H9 (cell line): ENCODE results near the gene SPDEF. TPM values are rescaled to one million over a fixed set of nuclear protein-coding genes. Genes with fewer than 3 reads are reported as not detected.

Experiments
- DNase-seq: peaks from one replicate; pipeline ENCODE4 v3.0.0-alpha.2; 2017
- H2AFZ ChIP-seq: one replicate; pipeline ENCODE4 v1.6.1; 2013; ENCODE audit warnings: mild to moderate bottlenecking, low read length, control low read depth, moderate library complexity
- H2AK5ac ChIP-seq: 2 replicates; pipeline ENCODE4 v1.6.1; 2013; ENCODE audit warnings: low read length, control low read depth, mixed read lengths; ENCODE audit not compliant: insufficient read length
- H2BK120ac ChIP-seq: one replicate; pipeline ENCODE4 v1.6.1; 2013; ENCODE audit warnings: low read depth, mild to moderate bottlenecking, low read length, control low read depth, inconsistent platforms; ENCODE audit not compliant: poor library complexity, severe bottlenecking
- H2BK12ac ChIP-seq: 2 replicates; pipeline ENCODE4 v1.6.1; 2013; ENCODE audit warnings: low read length, control low read depth, mixed read lengths, low read depth; ENCODE audit not compliant: insufficient read length
- H2BK15ac ChIP-seq: 2 replicates; pipeline ENCODE4 v1.6.1; 2013; ENCODE audit warnings: low read depth, low read length, control low read depth
- H2BK20ac ChIP-seq: one replicate; pipeline ENCODE4 v1.6.1; 2013; ENCODE audit warnings: low read depth, mild to moderate bottlenecking, low read length, control low read depth, inconsistent platforms; ENCODE audit not compliant: poor library complexity, severe bottlenecking
- H2BK5ac ChIP-seq: 2 replicates; pipeline ENCODE4 v1.6.1; 2013; ENCODE audit warnings: low read length, control low read depth, mixed read lengths; ENCODE audit not compliant: insufficient read length
- H3K14ac ChIP-seq: 2 replicates; pipeline ENCODE4 v1.6.1; 2013; ENCODE audit warnings: low read length, control low read depth; ENCODE audit not compliant: insufficient read depth
- H3K18ac ChIP-seq: 2 replicates; pipeline ENCODE4 v1.6.1; 2013; ENCODE audit warnings: low read depth, mild to moderate bottlenecking, mixed read lengths, low read length, control low read depth; ENCODE audit not compliant: insufficient read length
- H3K23ac ChIP-seq: 2 replicates; pipeline ENCODE4 v1.6.1; 2013; ENCODE audit warnings: low read length, control low read depth, mixed read lengths, low read depth; ENCODE audit not compliant: insufficient read length
- H3K23me2 ChIP-seq: 2 replicates; pipeline ENCODE4 v1.6.1; 2013; ENCODE audit warnings: low read depth, mild to moderate bottlenecking, mixed read lengths, low read length, control low read depth; ENCODE audit not compliant: insufficient read length, poor library complexity, severe bottlenecking
- H3K27ac ChIP-seq: 2 replicates; pipeline ENCODE4 v1.5.1; 2013; ENCODE audit warnings: low read length, control low read depth, mixed read lengths, low read depth; ENCODE audit not compliant: insufficient read length
- H3K27me3 ChIP-seq: 2 replicates; pipeline ENCODE4 v1.6.1; 2013; ENCODE audit warnings: low read length, control low read depth, inconsistent platforms; ENCODE audit not compliant: insufficient read depth
- H3K4ac ChIP-seq: 2 replicates; pipeline ENCODE4 v1.6.1; 2013; ENCODE audit warnings: low read depth, mild to moderate bottlenecking, control low read depth, inconsistent platforms, low read length, moderate library complexity
- H3K4me1 ChIP-seq: 2 replicates; pipeline ENCODE4 v1.6.1; 2013; ENCODE audit warnings: low read length, control low read depth, inconsistent platforms; ENCODE audit not compliant: insufficient read depth
- H3K4me2 ChIP-seq: 2 replicates; pipeline ENCODE4 v1.6.1; 2013; ENCODE audit warnings: low read length, control low read depth, mixed read lengths; ENCODE audit not compliant: insufficient read length, insufficient read depth
- H3K56ac ChIP-seq: 2 replicates; pipeline ENCODE4 v1.6.1; 2013; ENCODE audit warnings: low read depth, mild to moderate bottlenecking, mixed read lengths, low read length, control low read depth; ENCODE audit not compliant: insufficient read length
- H3K79me1 ChIP-seq: 2 replicates; pipeline ENCODE4 v1.6.1; 2013; ENCODE audit warnings: low read depth, mild to moderate bottlenecking, moderate library complexity, low read length, control low read depth, inconsistent platforms; ENCODE audit not compliant: insufficient read depth, poor library complexity, severe bottlenecking
- H3K79me2 ChIP-seq: 2 replicates; pipeline ENCODE4 v1.6.1; 2013; ENCODE audit warnings: low read length, control low read depth, inconsistent platforms; ENCODE audit not compliant: insufficient read depth
- H3K9ac ChIP-seq: 2 replicates; pipeline ENCODE4 v1.6.1; 2013; ENCODE audit warnings: low read length, control low read depth, mixed read lengths; ENCODE audit not compliant: insufficient read length; ENCODE audit errors: extremely low read depth
- H3K9me3 ChIP-seq: one replicate; pipeline ENCODE4 v1.6.1; 2013; ENCODE audit warnings: low read depth, low read length, inconsistent platforms; ENCODE audit not compliant: control insufficient read depth
- H3T11ph ChIP-seq: one replicate; pipeline ENCODE4 v1.6.1; 2013; ENCODE audit warnings: mild to moderate bottlenecking, low read length, control low read depth, inconsistent platforms
- H4K20me1 ChIP-seq: one replicate; pipeline ENCODE4 v1.6.1; 2013; ENCODE audit not compliant: control insufficient read depth, insufficient read length, insufficient read depth
- H4K5ac ChIP-seq: 2 replicates; pipeline ENCODE4 v1.6.1; 2013; ENCODE audit warnings: low read depth, mild to moderate bottlenecking, mixed read lengths, low read length, control low read depth; ENCODE audit not compliant: insufficient read length
- H4K8ac ChIP-seq: replicated peaks from 2 replicates; pipeline ENCODE4 v1.6.1; 2013; ENCODE audit warnings: low read length, control low read depth, mixed read lengths, low read depth; ENCODE audit not compliant: insufficient read length
- H4K91ac ChIP-seq: 2 replicates; pipeline ENCODE4 v1.6.1; 2013; ENCODE audit warnings: low read depth, mild to moderate bottlenecking, moderate library complexity, mixed read lengths, low read length, control low read depth; ENCODE audit not compliant: insufficient read length
- H3K27ac Mint-ChIP-seq, 3 experiments: 2 replicates in 2 of 3; 3 replicates in 1 of 3; pipeline ENCODE4 v1.8.0; 2020 to 2021; ENCODE audit warnings: mixed read lengths in 3 of 3, mild to moderate bottlenecking in 1 of 3, moderate library complexity in 1 of 3
- H3K27me3 Mint-ChIP-seq: 2 replicates; pipeline ENCODE4 v1.8.0; 2021; ENCODE audit warnings: low read depth, mild to moderate bottlenecking, moderate library complexity, mixed read lengths
- H3K36me3 Mint-ChIP-seq, 3 experiments: 2 replicates in 2 of 3; 3 replicates in 1 of 3; pipeline ENCODE4 v1.8.0; 2020 to 2021; ENCODE audit warnings: low read depth in 3 of 3, mixed read lengths in 3 of 3; ENCODE audit not compliant: insufficient read depth in 1 of 3
- H3K4me1 Mint-ChIP-seq, 2 experiments: 2 replicates each; pipeline ENCODE4 v1.8.0; 2020; ENCODE audit warnings: mixed read lengths in 2 of 2
- H3K4me3 Mint-ChIP-seq, 2 experiments: 2 replicates in 1 of 2; 3 replicates in 1 of 2; pipeline ENCODE4 v1.8.0; 2020 to 2021; ENCODE audit warnings: mild to moderate bottlenecking in 2 of 2, mixed read lengths in 2 of 2, moderate library complexity in 1 of 2
- H3K9me3 Mint-ChIP-seq, 2 experiments: 2 replicates in 1 of 2; 3 replicates in 1 of 2; pipeline ENCODE4 v1.8.0; 2020; ENCODE audit warnings: mild to moderate bottlenecking in 2 of 2, mixed read lengths in 2 of 2, moderate library complexity in 1 of 2
- WGBS: extraction: QIAGEN DNeasy Blood & Tissue Kit; methylation state at CpG from one replicate; pipeline ENCODE4 v1.1.7; 2013; ENCODE audit warnings: missing lambda C conversion rate, low lambda C conversion rate, mixed read lengths; ENCODE audit not compliant: insufficient read length; ENCODE audit errors: extremely low coverage; 5-methylcytosine and 5-hydroxymethylcytosine counted together
- total RNA-seq: library from RNA; stranded (reverse); gene quantifications from 2 replicates; pipeline ENCODE4 v1.2.1, GENCODE V29; 2021
- TF ChIP-seq, protein P1 (sequence below): fragments of 200-600 bp; sonication (generic); conservative IDR thresholded peaks from 3 replicates; pipeline ENCODE4 v1.8.0; 2021; ENCODE audit warnings: antibody characterized with exemption, mild to moderate bottlenecking

The SPDEF gene
- total RNA-seq, 1 experiment from 2014 or later: 0.15 TPM

DNA sequence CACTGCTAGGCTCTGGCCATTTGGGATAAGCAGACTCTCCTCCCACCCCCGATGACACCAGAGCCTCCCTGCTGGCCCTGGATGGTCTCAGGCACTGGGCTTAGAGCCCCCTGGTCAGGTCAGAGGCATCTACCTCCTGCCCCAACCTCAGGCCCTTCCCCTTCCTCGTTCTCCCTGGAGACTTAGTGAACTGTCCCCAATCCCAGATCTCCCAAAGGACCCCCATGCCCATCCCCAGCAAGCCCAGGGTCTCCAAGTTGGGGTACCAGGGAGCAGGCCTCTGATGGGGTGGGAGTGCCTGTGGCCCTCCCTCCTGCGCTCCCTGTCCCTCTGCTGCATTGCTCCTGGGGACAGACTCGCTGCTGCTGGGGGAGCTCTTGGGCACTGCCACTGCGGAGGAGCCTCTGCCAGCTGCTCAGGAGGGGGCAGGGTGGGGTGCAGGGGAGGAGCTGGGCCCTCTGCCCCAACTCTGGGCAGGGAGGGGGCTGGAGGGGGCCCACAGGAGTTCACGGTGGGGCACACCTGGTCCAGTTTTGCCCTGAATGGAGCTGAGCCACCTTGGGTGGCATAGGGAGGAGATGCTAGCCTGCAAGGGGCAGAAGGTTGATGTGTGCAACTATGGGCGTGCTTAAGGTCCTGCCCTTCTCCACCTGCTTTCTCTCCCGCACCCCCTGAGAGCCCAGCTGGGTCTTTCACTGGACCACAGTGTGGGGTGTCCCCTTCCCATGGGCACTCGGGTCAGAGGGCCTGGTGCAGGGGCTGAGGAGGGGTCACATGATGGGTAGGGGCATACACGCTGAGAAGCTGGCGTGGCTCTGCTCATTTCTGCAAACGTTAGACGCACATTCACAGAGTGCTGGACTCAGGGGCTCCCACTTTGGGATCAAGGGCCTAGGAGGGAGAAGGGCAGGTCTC, 40.4 kb downstream of the SPDEF start:
- H2AFZ ChIP-seq: no peak overlapping the region
- peaks cover 9% of the 10 kb centered on the region for H3K23me2 ChIP-seq
- no peak overlapping the region for H3K9ac ChIP-seq
- no peak overlapping the region for H2AK5ac ChIP-seq
- no peak overlapping the region for H2BK12ac ChIP-seq
- no peak overlapping the region for H3K27ac ChIP-seq
- no peaks in the 10 kb centered on the region for H3K36me3 Mint-ChIP-seq
- no peak overlapping the region for H3K18ac ChIP-seq
- no peak overlapping the region for H2BK15ac ChIP-seq
- H3K9me3 ChIP-seq: no peaks in the 10 kb centered on the region
- no peaks in the 10 kb centered on the region for H3K27me3 ChIP-seq
- H3K9me3 Mint-ChIP-seq: no peaks in the 10 kb centered on the region
- no peak overlapping the region for H2BK5ac ChIP-seq
- H4K5ac ChIP-seq: no peak overlapping the region
- no CpG with 5 or more reads among the region's 13 CpGs for WGBS
- no peak overlapping the region for H2BK120ac ChIP-seq
- H4K20me1 ChIP-seq: no peaks in the 10 kb centered on the region
- no peaks in the 10 kb centered on the region for H3K79me1 ChIP-seq
- H3K27me3 Mint-ChIP-seq: peaks cover 19% of the 10 kb centered on the region
- no peak overlapping the region for H3T11ph ChIP-seq
- no peak for DNase-seq
- H2BK20ac ChIP-seq: no peak overlapping the region
- peak overlapping the region; percentile 69 to 86; a peak in 3 of 5 replicates for H3K4me3 Mint-ChIP-seq
- H3K4me2 ChIP-seq: peak overlapping the region; percentile 65
- no peaks in the 10 kb centered on the region for H3K79me2 ChIP-seq
- no peak overlapping the region for H3K23ac ChIP-seq
- H3K4me1 ChIP-seq: peaks cover 1% of the 10 kb centered on the region; the same call in 1 of the 2 replicates
- H4K91ac ChIP-seq: no peak overlapping the region
- H3K27ac Mint-ChIP-seq: no peak overlapping the region
- H4K8ac ChIP-seq: no peak overlapping the region
- H3K14ac ChIP-seq: no peak overlapping the region; the same call in 1 of the 2 replicates
- no peak overlapping the region for H3K56ac ChIP-seq
- no peak overlapping the region for H3K4ac ChIP-seq
- TF ChIP-seq, protein P1, sequence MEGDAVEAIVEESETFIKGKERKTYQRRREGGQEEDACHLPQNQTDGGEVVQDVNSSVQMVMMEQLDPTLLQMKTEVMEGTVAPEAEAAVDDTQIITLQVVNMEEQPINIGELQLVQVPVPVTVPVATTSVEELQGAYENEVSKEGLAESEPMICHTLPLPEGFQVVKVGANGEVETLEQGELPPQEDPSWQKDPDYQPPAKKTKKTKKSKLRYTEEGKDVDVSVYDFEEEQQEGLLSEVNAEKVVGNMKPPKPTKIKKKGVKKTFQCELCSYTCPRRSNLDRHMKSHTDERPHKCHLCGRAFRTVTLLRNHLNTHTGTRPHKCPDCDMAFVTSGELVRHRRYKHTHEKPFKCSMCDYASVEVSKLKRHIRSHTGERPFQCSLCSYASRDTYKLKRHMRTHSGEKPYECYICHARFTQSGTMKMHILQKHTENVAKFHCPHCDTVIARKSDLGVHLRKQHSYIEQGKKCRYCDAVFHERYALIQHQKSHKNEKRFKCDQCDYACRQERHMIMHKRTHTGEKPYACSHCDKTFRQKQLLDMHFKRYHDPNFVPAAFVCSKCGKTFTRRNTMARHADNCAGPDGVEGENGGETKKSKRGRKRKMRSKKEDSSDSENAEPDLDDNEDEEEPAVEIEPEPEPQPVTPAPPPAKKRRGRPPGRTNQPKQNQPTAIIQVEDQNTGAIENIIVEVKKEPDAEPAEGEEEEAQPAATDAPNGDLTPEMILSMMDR: no peak
- H3K4me1 Mint-ChIP-seq: peaks cover 33 to 54% of the 10 kb centered on the region in 2 experiments
